Measurements from ENCODE around the gene DMD.
"Not testable (repeated sequence)": the region's sequence is repeated elsewhere in the genome, so short reads cannot be mapped to it uniquely, and the experiment has no call there.

GRCh38 chrX:32528451-32528850, 682.9 kb downstream of the DMD start:
- TF ChIP-seq CTCF, EZH2phosphoT487 (IDR thresholded peaks at IDR 0.05; ENCODE audit: low read length): not testable (repeated sequence)

Measured in MM.1S (cell line).